H9 (cell line): ENCODE results near the gene KIAA0930. TPM values are rescaled to one million over a fixed set of nuclear protein-coding genes. Genes with fewer than 3 reads are reported as not detected.

Experiments used
- DNase-seq: peaks from one replicate; pipeline ENCODE4 v3.0.0-alpha.2; 2017
- H2AFZ ChIP-seq: one replicate; pipeline ENCODE4 v1.6.1; 2013; ENCODE audit warnings: mild to moderate bottlenecking, low read length, control low read depth, moderate library complexity
- H2AK5ac ChIP-seq: 2 replicates; pipeline ENCODE4 v1.6.1; 2013; ENCODE audit warnings: low read length, control low read depth, mixed read lengths; ENCODE audit not compliant: insufficient read length
- H2BK120ac ChIP-seq: one replicate; pipeline ENCODE4 v1.6.1; 2013; ENCODE audit warnings: low read depth, mild to moderate bottlenecking, low read length, control low read depth, inconsistent platforms; ENCODE audit not compliant: poor library complexity, severe bottlenecking
- H2BK12ac ChIP-seq: 2 replicates; pipeline ENCODE4 v1.6.1; 2013; ENCODE audit warnings: low read length, control low read depth, mixed read lengths, low read depth; ENCODE audit not compliant: insufficient read length
- H2BK15ac ChIP-seq: 2 replicates; pipeline ENCODE4 v1.6.1; 2013; ENCODE audit warnings: low read depth, low read length, control low read depth
- H2BK20ac ChIP-seq: one replicate; pipeline ENCODE4 v1.6.1; 2013; ENCODE audit warnings: low read depth, mild to moderate bottlenecking, low read length, control low read depth, inconsistent platforms; ENCODE audit not compliant: poor library complexity, severe bottlenecking
- H2BK5ac ChIP-seq: 2 replicates; pipeline ENCODE4 v1.6.1; 2013; ENCODE audit warnings: low read length, control low read depth, mixed read lengths; ENCODE audit not compliant: insufficient read length
- H3K14ac ChIP-seq: 2 replicates; pipeline ENCODE4 v1.6.1; 2013; ENCODE audit warnings: low read length, control low read depth; ENCODE audit not compliant: insufficient read depth
- H3K18ac ChIP-seq: 2 replicates; pipeline ENCODE4 v1.6.1; 2013; ENCODE audit warnings: low read depth, mild to moderate bottlenecking, mixed read lengths, low read length, control low read depth; ENCODE audit not compliant: insufficient read length
- H3K23ac ChIP-seq: 2 replicates; pipeline ENCODE4 v1.6.1; 2013; ENCODE audit warnings: low read length, control low read depth, mixed read lengths, low read depth; ENCODE audit not compliant: insufficient read length
- H3K23me2 ChIP-seq: 2 replicates; pipeline ENCODE4 v1.6.1; 2013; ENCODE audit warnings: low read depth, mild to moderate bottlenecking, mixed read lengths, low read length, control low read depth; ENCODE audit not compliant: insufficient read length, poor library complexity, severe bottlenecking
- H3K27ac ChIP-seq: 2 replicates; pipeline ENCODE4 v1.5.1; 2013; ENCODE audit warnings: low read length, control low read depth, mixed read lengths, low read depth; ENCODE audit not compliant: insufficient read length
- H3K27me3 ChIP-seq: 2 replicates; pipeline ENCODE4 v1.6.1; 2013; ENCODE audit warnings: low read length, control low read depth, inconsistent platforms; ENCODE audit not compliant: insufficient read depth
- H3K4ac ChIP-seq: 2 replicates; pipeline ENCODE4 v1.6.1; 2013; ENCODE audit warnings: low read depth, mild to moderate bottlenecking, control low read depth, inconsistent platforms, low read length, moderate library complexity
- H3K4me1 ChIP-seq: 2 replicates; pipeline ENCODE4 v1.6.1; 2013; ENCODE audit warnings: low read length, control low read depth, inconsistent platforms; ENCODE audit not compliant: insufficient read depth
- H3K4me2 ChIP-seq: 2 replicates; pipeline ENCODE4 v1.6.1; 2013; ENCODE audit warnings: low read length, control low read depth, mixed read lengths; ENCODE audit not compliant: insufficient read length, insufficient read depth
- H3K56ac ChIP-seq: 2 replicates; pipeline ENCODE4 v1.6.1; 2013; ENCODE audit warnings: low read depth, mild to moderate bottlenecking, mixed read lengths, low read length, control low read depth; ENCODE audit not compliant: insufficient read length
- H3K79me1 ChIP-seq: 2 replicates; pipeline ENCODE4 v1.6.1; 2013; ENCODE audit warnings: low read depth, mild to moderate bottlenecking, moderate library complexity, low read length, control low read depth, inconsistent platforms; ENCODE audit not compliant: insufficient read depth, poor library complexity, severe bottlenecking
- H3K79me2 ChIP-seq: 2 replicates; pipeline ENCODE4 v1.6.1; 2013; ENCODE audit warnings: low read length, control low read depth, inconsistent platforms; ENCODE audit not compliant: insufficient read depth
- H3K9ac ChIP-seq: 2 replicates; pipeline ENCODE4 v1.6.1; 2013; ENCODE audit warnings: low read length, control low read depth, mixed read lengths; ENCODE audit not compliant: insufficient read length; ENCODE audit errors: extremely low read depth
- H3K9me3 ChIP-seq: one replicate; pipeline ENCODE4 v1.6.1; 2013; ENCODE audit warnings: low read depth, low read length, inconsistent platforms; ENCODE audit not compliant: control insufficient read depth
- H3T11ph ChIP-seq: one replicate; pipeline ENCODE4 v1.6.1; 2013; ENCODE audit warnings: mild to moderate bottlenecking, low read length, control low read depth, inconsistent platforms
- H4K20me1 ChIP-seq: one replicate; pipeline ENCODE4 v1.6.1; 2013; ENCODE audit not compliant: control insufficient read depth, insufficient read length, insufficient read depth
- H4K5ac ChIP-seq: 2 replicates; pipeline ENCODE4 v1.6.1; 2013; ENCODE audit warnings: low read depth, mild to moderate bottlenecking, mixed read lengths, low read length, control low read depth; ENCODE audit not compliant: insufficient read length
- H4K8ac ChIP-seq: replicated peaks from 2 replicates; pipeline ENCODE4 v1.6.1; 2013; ENCODE audit warnings: low read length, control low read depth, mixed read lengths, low read depth; ENCODE audit not compliant: insufficient read length
- H4K91ac ChIP-seq: 2 replicates; pipeline ENCODE4 v1.6.1; 2013; ENCODE audit warnings: low read depth, mild to moderate bottlenecking, moderate library complexity, mixed read lengths, low read length, control low read depth; ENCODE audit not compliant: insufficient read length
- H3K27ac Mint-ChIP-seq, 3 experiments: 2 replicates in 2 of 3; 3 replicates in 1 of 3; pipeline ENCODE4 v1.8.0; 2020 to 2021; ENCODE audit warnings: mixed read lengths in 3 of 3, mild to moderate bottlenecking in 1 of 3, moderate library complexity in 1 of 3
- H3K27me3 Mint-ChIP-seq: 2 replicates; pipeline ENCODE4 v1.8.0; 2021; ENCODE audit warnings: low read depth, mild to moderate bottlenecking, moderate library complexity, mixed read lengths
- H3K36me3 Mint-ChIP-seq, 3 experiments: 2 replicates in 2 of 3; 3 replicates in 1 of 3; pipeline ENCODE4 v1.8.0; 2020 to 2021; ENCODE audit warnings: low read depth in 3 of 3, mixed read lengths in 3 of 3; ENCODE audit not compliant: insufficient read depth in 1 of 3
- H3K4me1 Mint-ChIP-seq, 2 experiments: 2 replicates each; pipeline ENCODE4 v1.8.0; 2020; ENCODE audit warnings: mixed read lengths in 2 of 2
- H3K4me3 Mint-ChIP-seq, 2 experiments: 2 replicates in 1 of 2; 3 replicates in 1 of 2; pipeline ENCODE4 v1.8.0; 2020 to 2021; ENCODE audit warnings: mild to moderate bottlenecking in 2 of 2, mixed read lengths in 2 of 2, moderate library complexity in 1 of 2
- H3K9me3 Mint-ChIP-seq, 2 experiments: 2 replicates in 1 of 2; 3 replicates in 1 of 2; pipeline ENCODE4 v1.8.0; 2020; ENCODE audit warnings: mild to moderate bottlenecking in 2 of 2, mixed read lengths in 2 of 2, moderate library complexity in 1 of 2
- WGBS: extraction: QIAGEN DNeasy Blood & Tissue Kit; methylation state at CpG from one replicate; pipeline ENCODE4 v1.1.7; 2013; ENCODE audit warnings: missing lambda C conversion rate, low lambda C conversion rate, mixed read lengths; ENCODE audit not compliant: insufficient read length; ENCODE audit errors: extremely low coverage; 5-methylcytosine and 5-hydroxymethylcytosine counted together
- total RNA-seq: library from RNA; stranded (reverse); gene quantifications from 2 replicates; pipeline ENCODE4 v1.2.1, GENCODE V29; 2021
- TF ChIP-seq, protein P1 (sequence below): fragments of 200-600 bp; sonication (generic); conservative IDR thresholded peaks from 3 replicates; pipeline ENCODE4 v1.8.0; 2021; ENCODE audit warnings: antibody characterized with exemption, mild to moderate bottlenecking

The KIAA0930 gene
- total RNA-seq, 1 experiment from 2014 or later, result 46.2 TPM

DNA sequence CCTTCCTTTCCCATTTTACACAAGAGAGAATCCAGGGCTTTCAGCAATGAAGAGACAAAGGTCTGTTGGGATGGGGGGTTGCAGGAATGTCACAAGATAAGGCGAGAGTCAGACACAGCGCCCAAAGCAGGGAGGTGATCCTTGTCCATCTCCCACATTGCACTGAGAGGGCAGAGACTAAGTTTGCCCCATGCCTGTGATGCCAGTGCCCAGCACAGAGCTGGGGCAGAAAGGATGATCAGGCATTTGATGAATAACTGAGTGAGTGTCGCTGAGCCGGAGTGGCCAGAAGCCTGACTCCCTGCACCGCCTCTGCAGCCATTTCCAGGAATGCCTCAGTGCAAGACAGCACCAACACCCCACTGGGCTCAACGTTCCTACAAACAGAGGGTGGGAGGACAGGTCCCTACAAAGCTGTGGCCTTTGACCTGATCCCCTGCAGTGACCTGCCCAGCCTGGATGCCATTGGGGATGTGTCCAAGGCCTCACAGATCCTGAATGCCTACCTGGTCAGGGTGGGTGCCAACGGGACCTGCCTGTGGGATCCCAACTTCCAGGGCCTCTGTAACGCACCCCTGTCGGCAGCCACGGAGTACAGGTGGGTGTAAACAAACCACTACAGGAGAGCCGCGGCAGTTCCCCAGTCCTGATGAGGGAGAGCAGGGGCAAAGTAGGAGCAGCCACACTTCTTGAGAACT, 46.3 kb upstream of the KIAA0930 start:
- Histone ChIP-seq H3K56ac (no peak overlapping the region), H2BK120ac (no peak overlapping the region), H2BK12ac (no peak overlapping the region), H3K4me1 (peaks cover 2% of the 10 kb centered on the region; the same call in 1 of the 2 replicates), H2AK5ac (no peak overlapping the region), H3K27ac (no peak overlapping the region), H3K23ac (no peak overlapping the region), H3K4ac (no peak overlapping the region), H3K9ac (no peak overlapping the region), H4K20me1 (no peaks in the 10 kb centered on the region), H2BK15ac (no peak overlapping the region), H3K79me1 (no peaks in the 10 kb centered on the region), H4K5ac (no peak overlapping the region), H2BK5ac (no peak overlapping the region), H3T11ph (no peak overlapping the region), H4K8ac (no peak overlapping the region), H3K23me2 (peaks cover 10% of the 10 kb centered on the region), H3K14ac (0 out of 2 replicates have a peak overlapping the region, but pooled peaks have one; percentile 23), H3K79me2 (no peaks in the 10 kb centered on the region), H3K18ac (no peak overlapping the region), H3K9me3 (no peaks in the 10 kb centered on the region), H3K27me3 (peaks cover 5% of the 10 kb centered on the region; the same call in 1 of the 2 replicates), H3K4me2 (no peak overlapping the region), H4K91ac (no peak overlapping the region), H2AFZ (no peak overlapping the region), H2BK20ac (no peak overlapping the region)
- Mint-ChIP-seq H3K27ac (no peak overlapping the region), H3K27me3 (peaks cover 53% of the 10 kb centered on the region), H3K9me3 (no peaks in the 10 kb centered on the region), H3K4me1 (peaks cover 17 to 19% of the 10 kb centered on the region in 2 experiments), H3K36me3 (no peaks in the 10 kb centered on the region; a peak in 1 of 7 replicates), H3K4me3 (no peak overlapping the region)
- WGBS, result no CpG with 5 or more reads among the region's 12 CpGs
- TF ChIP-seq, protein P1, sequence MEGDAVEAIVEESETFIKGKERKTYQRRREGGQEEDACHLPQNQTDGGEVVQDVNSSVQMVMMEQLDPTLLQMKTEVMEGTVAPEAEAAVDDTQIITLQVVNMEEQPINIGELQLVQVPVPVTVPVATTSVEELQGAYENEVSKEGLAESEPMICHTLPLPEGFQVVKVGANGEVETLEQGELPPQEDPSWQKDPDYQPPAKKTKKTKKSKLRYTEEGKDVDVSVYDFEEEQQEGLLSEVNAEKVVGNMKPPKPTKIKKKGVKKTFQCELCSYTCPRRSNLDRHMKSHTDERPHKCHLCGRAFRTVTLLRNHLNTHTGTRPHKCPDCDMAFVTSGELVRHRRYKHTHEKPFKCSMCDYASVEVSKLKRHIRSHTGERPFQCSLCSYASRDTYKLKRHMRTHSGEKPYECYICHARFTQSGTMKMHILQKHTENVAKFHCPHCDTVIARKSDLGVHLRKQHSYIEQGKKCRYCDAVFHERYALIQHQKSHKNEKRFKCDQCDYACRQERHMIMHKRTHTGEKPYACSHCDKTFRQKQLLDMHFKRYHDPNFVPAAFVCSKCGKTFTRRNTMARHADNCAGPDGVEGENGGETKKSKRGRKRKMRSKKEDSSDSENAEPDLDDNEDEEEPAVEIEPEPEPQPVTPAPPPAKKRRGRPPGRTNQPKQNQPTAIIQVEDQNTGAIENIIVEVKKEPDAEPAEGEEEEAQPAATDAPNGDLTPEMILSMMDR, result no peak
- DNase-seq, result no peak
